Upper lobe of left lung (tissue), 4 donors: ENCODE data around the gene ITCH.
"Not testable (repeated sequence)": the region's sequence is repeated elsewhere in the genome, so short reads cannot be mapped to it uniquely, and the experiment has no call there.

Source experiments
- EP300 ChIP-seq, 4 donors: sonication (generic); formaldehyde crosslinking; IDR thresholded peaks; one replicate each; pipeline ENCODE4 v1.5.1; 2017; ENCODE audit warnings: antibody characterized with exemption in 4 of 4, control low read depth in 2 of 4
- POLR2A ChIP-seq, 4 donors: fragments of 450-650 bp; IDR thresholded peaks; one replicate each; pipeline ENCODE4 v1.5.1; 2016 to 2017; ENCODE audit warnings: antibody characterized with exemption in 4 of 4, mild to moderate bottlenecking in 2 of 4
- POLR2AphosphoS5 ChIP-seq, 2 donors: sonication (generic); formaldehyde crosslinking; IDR thresholded peaks; one replicate each; pipeline ENCODE4 v1.5.1; 2017; ENCODE audit warnings: antibody characterized with exemption in 2 of 2
- TF ChIP-seq, protein P1 (sequence below), 6 experiments: fragments of 450-650 bp in 4 of 6; fragments of 200-600 bp in 2 of 6; sonication (generic) in 2 of 6; IDR thresholded peaks; one replicate each; pipeline ENCODE4 v1.5.1; 2016 to 2019; ENCODE audit warnings: antibody characterized with exemption in 6 of 6

DNA sequence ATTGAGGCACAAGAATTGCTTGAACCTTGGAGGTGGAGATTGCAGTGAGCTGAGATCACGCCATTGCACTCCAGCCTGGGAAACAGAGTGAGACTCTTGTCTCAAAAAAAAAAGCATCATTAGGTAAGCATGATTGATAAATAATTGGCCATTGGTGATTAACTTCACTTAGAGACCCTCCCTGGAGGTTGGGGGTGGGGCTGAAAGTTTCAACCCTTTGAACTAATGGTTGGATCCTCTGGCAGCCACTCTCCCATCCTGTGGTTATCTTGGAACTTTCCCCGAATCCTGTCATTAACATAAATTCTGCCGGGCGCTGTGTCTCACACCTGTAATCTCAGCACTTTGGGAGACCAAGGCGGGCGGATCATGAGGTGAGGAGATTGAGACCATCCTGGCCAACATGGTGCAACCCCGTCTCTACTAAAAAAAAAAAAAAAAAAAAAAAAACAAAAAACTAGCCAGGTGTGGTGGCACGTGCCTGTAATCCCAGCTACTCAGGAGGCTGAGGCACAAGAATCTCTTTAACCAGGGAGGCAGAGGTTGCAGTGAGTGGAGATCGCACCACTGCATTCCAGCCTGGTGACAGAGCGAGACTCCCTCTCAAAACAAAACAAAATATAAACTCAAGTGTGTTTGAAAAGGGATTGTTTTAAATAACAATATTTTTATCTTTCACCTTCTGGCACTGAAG, 17.1 kb upstream of the ITCH start:
- TF ChIP-seq POLR2A, POLR2AphosphoS5, EP300 (IDR thresholded peaks at IDR 0.05): not testable (repeated sequence)
- TF ChIP-seq, protein P1, sequence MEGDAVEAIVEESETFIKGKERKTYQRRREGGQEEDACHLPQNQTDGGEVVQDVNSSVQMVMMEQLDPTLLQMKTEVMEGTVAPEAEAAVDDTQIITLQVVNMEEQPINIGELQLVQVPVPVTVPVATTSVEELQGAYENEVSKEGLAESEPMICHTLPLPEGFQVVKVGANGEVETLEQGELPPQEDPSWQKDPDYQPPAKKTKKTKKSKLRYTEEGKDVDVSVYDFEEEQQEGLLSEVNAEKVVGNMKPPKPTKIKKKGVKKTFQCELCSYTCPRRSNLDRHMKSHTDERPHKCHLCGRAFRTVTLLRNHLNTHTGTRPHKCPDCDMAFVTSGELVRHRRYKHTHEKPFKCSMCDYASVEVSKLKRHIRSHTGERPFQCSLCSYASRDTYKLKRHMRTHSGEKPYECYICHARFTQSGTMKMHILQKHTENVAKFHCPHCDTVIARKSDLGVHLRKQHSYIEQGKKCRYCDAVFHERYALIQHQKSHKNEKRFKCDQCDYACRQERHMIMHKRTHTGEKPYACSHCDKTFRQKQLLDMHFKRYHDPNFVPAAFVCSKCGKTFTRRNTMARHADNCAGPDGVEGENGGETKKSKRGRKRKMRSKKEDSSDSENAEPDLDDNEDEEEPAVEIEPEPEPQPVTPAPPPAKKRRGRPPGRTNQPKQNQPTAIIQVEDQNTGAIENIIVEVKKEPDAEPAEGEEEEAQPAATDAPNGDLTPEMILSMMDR (IDR thresholded peaks at IDR 0.05), result not testable (repeated sequence)
